ENCODE data around the gene SPATA18. TPM values are rescaled to one million over a fixed set of nuclear protein-coding genes. Genes with fewer than 3 reads are reported as not detected.

Gene SPATA18
- total RNA-seq, 8 experiments from 2014 or later: 4.0 to 50.3 (median 13.6) TPM

DNA sequence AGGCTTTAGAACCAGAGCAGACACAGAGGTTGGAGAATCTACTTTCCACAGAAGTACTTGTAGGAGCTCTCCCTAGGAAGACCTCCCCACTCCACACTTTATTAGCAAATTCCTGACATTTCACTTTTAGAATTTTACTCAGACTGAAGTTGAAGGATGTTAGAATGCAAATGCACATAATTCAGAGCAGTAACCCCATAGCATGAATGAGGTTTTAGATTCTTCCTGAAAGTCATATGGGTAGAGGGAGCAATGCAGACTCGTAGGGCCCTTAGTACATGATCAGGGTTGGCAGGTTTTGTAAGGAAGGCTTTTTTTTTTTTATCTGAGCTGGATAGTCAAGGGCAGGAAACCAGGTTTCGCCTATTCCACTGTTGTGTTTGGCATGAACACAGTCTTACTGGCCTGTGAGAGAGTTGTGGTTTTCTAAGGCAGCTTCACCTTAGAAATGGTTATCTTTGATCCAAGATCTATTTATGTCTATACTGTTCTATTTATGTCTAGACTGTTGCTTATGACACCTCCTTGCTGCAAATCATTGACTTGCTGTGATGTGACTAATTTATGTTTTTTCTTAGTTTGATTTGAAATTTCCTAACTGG, 48.9 kb downstream of the SPATA18 start:
- 0 to 100% (median 60%) methylated on average over 1 to 2 of the region's 2 CpGs; no CpG with 5 or more reads in 1 of the 10 experiments for WGBS, 10 experiments
- in situ Hi-C loops (cut with MboI; ENCODE audit: low pct_unique_long_range_greater_than_20kb in 2 of 9, low sequenced_read_pairs in 9 of 9, unreplicated experiment in 9 of 9): no loop called here
- peaks cover 0 to 4% of the 10 kb centered on the region in 2 donors for H3K4me1 ChIP-seq (replicated peaks in 1 of 2)
- H3K4me3 ChIP-seq: no peak overlapping the region
- H3K27ac ChIP-seq: no peak overlapping the region
- ATAC-seq (replicated peaks in 6 of 8): peak in 3 of 8 experiments; percentile 56 to 80 (median 72)

DNA sequence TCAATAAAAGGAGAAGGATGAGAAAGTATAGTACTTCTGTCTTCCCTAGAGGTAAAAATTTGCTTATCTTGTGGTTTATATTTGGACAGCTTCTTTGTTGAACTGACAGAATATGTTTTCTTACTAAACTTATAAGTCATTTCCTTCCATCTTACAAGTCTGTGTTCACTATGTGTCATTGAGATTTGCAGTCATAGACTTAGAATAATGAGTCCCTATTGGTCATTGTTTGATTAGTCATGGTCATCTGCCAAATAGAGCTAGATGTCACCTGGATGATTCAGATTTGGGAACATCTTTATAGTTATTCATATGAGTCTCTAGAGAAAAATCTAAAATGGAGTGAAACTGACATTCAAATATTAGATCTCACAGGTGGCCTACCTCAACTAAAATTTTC, 51.5 kb downstream of the SPATA18 start:
- ATAC-seq (replicated peaks in 6 of 8): peak in 1 of 8 experiments; percentile 20
- Histone ChIP-seq H3K27ac (no peak overlapping the region), H3K4me1 (replicated peaks in 1 of 2) (peaks cover 8 to 13% of the 10 kb centered on the region in 2 donors), H3K4me3 (no peak overlapping the region)
- in situ Hi-C loops (cut with MboI; ENCODE audit: low pct_unique_long_range_greater_than_20kb in 2 of 9, low sequenced_read_pairs in 9 of 9, unreplicated experiment in 9 of 9): no loop called here

DNA sequence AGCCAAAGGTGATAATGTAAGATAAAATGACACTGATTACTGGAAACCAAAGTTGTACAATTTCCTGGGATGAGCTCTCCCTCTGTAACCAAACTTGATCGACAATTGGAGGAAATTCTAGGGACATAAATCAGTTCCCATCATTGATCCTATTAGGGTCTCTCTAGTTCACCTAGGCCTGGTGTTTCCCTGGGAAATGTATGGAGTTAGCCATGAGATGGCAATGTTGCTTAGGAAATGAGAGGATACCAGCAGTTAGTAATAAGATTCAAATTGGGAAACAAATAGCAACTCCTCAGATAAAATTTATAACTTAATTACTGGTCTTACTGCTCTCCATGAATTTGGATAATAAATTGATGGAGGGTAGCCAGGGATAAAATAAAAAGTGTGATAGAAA, 52.2 kb downstream of the SPATA18 start:
- H3K4me3 ChIP-seq: no peak overlapping the region
- ATAC-seq (replicated peaks in 6 of 8): peak in 3 of 8 experiments; percentile 49 to 52 (median 50)
- in situ Hi-C loops (cut with MboI; ENCODE audit: low pct_unique_long_range_greater_than_20kb in 2 of 9, low sequenced_read_pairs in 9 of 9, unreplicated experiment in 9 of 9): no loop called here
- WGBS, 10 experiments: 0 to 56% (median 0%) methylated on average over 1 of the region's 1 CpG; no CpG with 5 or more reads in 5 of the 10 experiments
- peaks cover 8 to 13% of the 10 kb centered on the region in 2 donors for H3K4me1 ChIP-seq (replicated peaks in 1 of 2)
- no peak overlapping the region for H3K27ac ChIP-seq

DNA sequence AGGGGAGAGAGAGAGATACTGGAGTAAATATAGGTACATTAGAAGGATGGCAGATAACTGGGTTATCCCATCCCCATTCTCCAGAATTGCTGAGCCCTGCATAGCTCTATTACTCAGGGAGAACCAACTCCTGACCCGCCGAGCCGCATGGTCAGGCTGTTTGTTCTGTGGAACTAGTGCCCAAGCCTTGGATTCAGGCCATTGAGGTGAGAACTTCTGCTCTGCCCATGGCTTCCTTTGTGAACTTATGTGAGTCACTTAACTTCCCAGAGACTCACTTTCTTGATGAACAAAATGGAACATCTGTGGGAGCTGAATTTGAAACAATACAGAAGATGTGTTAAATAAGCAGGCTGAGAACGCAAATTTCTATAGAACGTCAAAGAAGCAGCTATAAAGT, 54.2 kb downstream of the SPATA18 start:
- in situ Hi-C loops (cut with MboI; ENCODE audit: low pct_unique_long_range_greater_than_20kb in 2 of 9, low sequenced_read_pairs in 9 of 9, unreplicated experiment in 9 of 9): no loop called here
- Histone ChIP-seq H3K27ac (no peak overlapping the region), H3K4me3 (no peak overlapping the region), H3K4me1 (replicated peaks in 1 of 2) (peaks cover 8 to 13% of the 10 kb centered on the region in 2 donors)
- WGBS, 10 experiments: 70 to 100% (median 95%) methylated on average over 2 to 5 of the region's 5 CpGs; no CpG with 5 or more reads in 3 of the 10 experiments
- ATAC-seq (replicated peaks in 6 of 8): no peak

DNA sequence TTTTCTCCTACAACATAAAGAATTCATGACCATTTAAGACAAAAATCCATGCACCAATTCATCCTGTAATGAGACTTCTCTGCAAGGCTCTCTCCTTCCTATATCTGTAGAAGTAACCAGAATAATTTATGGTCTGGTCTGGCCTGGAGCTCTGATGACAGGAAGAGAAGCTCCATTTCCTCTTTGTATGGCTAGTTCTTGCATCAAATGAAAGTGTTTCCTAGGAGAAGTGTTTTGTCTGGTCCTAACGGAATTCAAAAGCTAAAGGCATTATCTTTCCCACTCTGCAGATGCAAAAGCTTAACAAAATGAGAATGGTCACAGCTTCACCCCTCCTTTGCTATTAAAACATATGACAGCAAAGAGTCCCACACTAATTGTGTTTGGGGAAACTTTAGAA, 55.1 kb downstream of the SPATA18 start:
- WGBS, 10 experiments: 0 to 14% (median 0%) methylated on average over 1 of the region's 1 CpG; no CpG with 5 or more reads in 4 of the 10 experiments

GRCh38 chr4:52106660-52107059, 55.6 kb downstream of the SPATA18 start:
- Histone ChIP-seq H3K27ac (no peak overlapping the region), H3K4me1 (replicated peaks in 1 of 2) (peaks cover 8 to 13% of the 10 kb centered on the region in 2 donors), H3K4me3 (no peak overlapping the region)
- in situ Hi-C loops (cut with MboI; ENCODE audit: low pct_unique_long_range_greater_than_20kb in 2 of 9, low sequenced_read_pairs in 9 of 9, unreplicated experiment in 9 of 9): no loop called here
- 4 to 53% (median 11%) methylated on average over 3 to 5 of the region's 5 CpGs; no CpG with 5 or more reads in 1 of the 10 experiments for WGBS, 10 experiments
- ATAC-seq (replicated peaks in 6 of 8): peak; percentile 19 to 79 (median 54)

More for the DNA sequence above, 55.1 kb downstream of the SPATA18 start:
- peak in 5 of 8 experiments; percentile 76 to 89 (median 82) for ATAC-seq (replicated peaks in 6 of 8)
- Histone ChIP-seq H3K4me1 (replicated peaks in 1 of 2) (peaks cover 8 to 13% of the 10 kb centered on the region in 2 donors), H3K27ac (no peak overlapping the region), H3K4me3 (no peak overlapping the region)
- in situ Hi-C loops (cut with MboI; ENCODE audit: low pct_unique_long_range_greater_than_20kb in 2 of 9, low sequenced_read_pairs in 9 of 9, unreplicated experiment in 9 of 9): no loop called here

DNA sequence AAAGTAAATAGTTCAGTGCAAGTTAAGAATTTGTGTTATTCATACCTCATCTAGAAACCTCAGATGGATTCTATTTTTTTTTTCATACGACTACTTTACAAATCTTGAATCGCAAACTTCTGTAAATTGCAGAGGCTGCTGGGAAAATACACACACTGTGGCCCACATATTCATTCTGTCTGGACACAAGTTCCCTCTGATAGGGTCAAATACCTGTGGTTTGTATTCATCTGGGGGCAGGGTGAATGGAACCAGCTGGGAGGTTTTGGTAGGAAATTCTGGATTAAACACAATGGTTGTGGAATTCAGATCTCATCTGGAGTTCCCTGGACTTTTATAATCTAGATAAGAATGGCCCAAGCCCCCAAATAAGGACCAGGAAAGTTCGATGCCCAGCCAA, 56.2 kb downstream of the SPATA18 start:
- ATAC-seq (replicated peaks in 6 of 8): no peak
- in situ Hi-C loops (cut with MboI; ENCODE audit: low pct_unique_long_range_greater_than_20kb in 2 of 9, low sequenced_read_pairs in 9 of 9, unreplicated experiment in 9 of 9): no loop called here

GRCh38 chr4:52107745-52108144, 56.6 kb downstream of the SPATA18 start:
- 44 to 100% (median 94%) methylated on average over 1 of the region's 1 CpG; no CpG with 5 or more reads in 4 of the 10 experiments for WGBS, 10 experiments
- Histone ChIP-seq H3K27ac (no peak overlapping the region), H3K4me3 (no peak overlapping the region), H3K4me1 (replicated peaks in 1 of 2) (peaks cover 8 to 13% of the 10 kb centered on the region in 2 donors)
- in situ Hi-C loops (cut with MboI; ENCODE audit: low pct_unique_long_range_greater_than_20kb in 2 of 9, low sequenced_read_pairs in 9 of 9, unreplicated experiment in 9 of 9): no loop called here
- no peak for ATAC-seq (replicated peaks in 6 of 8)

More for the DNA sequence above, 56.2 kb downstream of the SPATA18 start:
- 8 to 100% (median 93%) methylated on average over 1 to 3 of the region's 3 CpGs; no CpG with 5 or more reads in 1 of the 10 experiments for WGBS, 10 experiments
- no peak overlapping the region for H3K27ac ChIP-seq
- H3K4me1 ChIP-seq (replicated peaks in 1 of 2): peaks cover 8 to 13% of the 10 kb centered on the region in 2 donors
- no peak overlapping the region for H3K4me3 ChIP-seq

- 33 to 100% (median 67%) methylated on average over 1 of the region's 1 CpG; no CpG with 5 or more reads in 7 of the 10 experiments for WGBS, 10 experiments
- peak in 2 of 8 experiments; percentile 18 to 24 for ATAC-seq (replicated peaks in 6 of 8)
- in situ Hi-C loops (cut with MboI; ENCODE audit: low pct_unique_long_range_greater_than_20kb in 2 of 9, low sequenced_read_pairs in 9 of 9, unreplicated experiment in 9 of 9): no loop called here
- Histone ChIP-seq H3K4me3 (no peak overlapping the region), H3K4me1 (replicated peaks in 1 of 2) (peaks cover 8 to 13% of the 10 kb centered on the region in 2 donors), H3K27ac (no peak overlapping the region)
Observed at GRCh38 chr4:52110171-52110570, 59.1 kb downstream of the SPATA18 start.

DNA sequence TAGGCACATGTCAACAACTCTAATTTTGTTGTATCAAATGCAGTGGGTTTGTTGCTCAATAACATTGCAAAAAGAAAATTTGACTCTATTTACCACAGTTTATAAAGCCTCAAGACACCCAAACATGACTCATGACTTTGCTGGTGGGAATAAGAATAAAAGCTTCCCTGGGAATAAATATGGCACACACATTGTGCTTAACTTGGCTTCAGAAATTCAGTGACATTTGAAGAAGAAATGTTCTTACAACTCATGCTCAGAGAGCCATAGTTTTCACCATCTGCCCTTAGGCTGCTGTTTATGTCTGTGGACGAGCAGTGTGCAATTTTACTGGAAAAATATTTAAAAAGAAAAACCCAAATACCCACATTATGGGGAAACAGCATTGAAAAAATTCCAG, 60.9 kb downstream of the SPATA18 start:
- Histone ChIP-seq H3K4me1 (replicated peaks in 1 of 2) (peaks cover 0 to under 1% of the 10 kb centered on the region in 2 donors), H3K4me3 (no peak overlapping the region), H3K27ac (no peak overlapping the region)
- ATAC-seq (replicated peaks in 6 of 8): no peak
- in situ Hi-C loops (cut with MboI; ENCODE audit: low pct_unique_long_range_greater_than_20kb in 2 of 9, low sequenced_read_pairs in 9 of 9, unreplicated experiment in 9 of 9): no loop called here
- 0 to 100% (median 71%) methylated on average over 1 of the region's 1 CpG; no CpG with 5 or more reads in 1 of the 10 experiments for WGBS, 10 experiments

DNA sequence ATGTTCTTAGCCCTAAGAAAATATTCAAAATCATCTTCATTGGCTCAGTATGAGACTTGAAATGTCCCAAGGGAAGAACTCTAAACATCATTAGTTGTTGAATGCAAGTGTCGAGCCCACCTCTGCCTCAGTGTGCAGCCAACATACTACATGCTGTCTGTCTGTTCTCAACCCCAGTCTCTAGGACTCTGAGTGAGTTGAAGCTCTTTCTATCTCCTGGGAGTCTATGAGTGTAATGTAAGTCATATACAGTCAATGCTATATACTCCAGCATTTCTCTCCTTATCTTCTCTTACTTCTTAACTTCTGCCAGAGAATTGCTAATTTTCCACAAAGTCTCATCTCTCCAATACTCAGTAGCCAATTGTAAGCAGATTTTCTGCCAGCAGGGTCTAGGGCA, 61.3 kb downstream of the SPATA18 start:
- Histone ChIP-seq H3K27ac (no peak overlapping the region), H3K4me1 (replicated peaks in 1 of 2) (no peaks in the 10 kb centered on the region), H3K4me3 (no peak overlapping the region)
- no peak for ATAC-seq (replicated peaks in 6 of 8)
- WGBS, 10 experiments: 20 to 100% (median 78%) methylated on average over 1 of the region's 1 CpG; no CpG with 5 or more reads in 4 of the 10 experiments
- in situ Hi-C loops (cut with MboI; ENCODE audit: low pct_unique_long_range_greater_than_20kb in 2 of 9, low sequenced_read_pairs in 9 of 9, unreplicated experiment in 9 of 9): no loop called here

GRCh38 chr4:52116641-52117040, 65.5 kb downstream of the SPATA18 start:
- WGBS, 10 experiments: 22 to 100% (median 100%) methylated on average over 1 to 2 of the region's 2 CpGs; no CpG with 5 or more reads in 3 of the 10 experiments
- in situ Hi-C loops (cut with MboI; ENCODE audit: low pct_unique_long_range_greater_than_20kb in 2 of 9, low sequenced_read_pairs in 9 of 9, unreplicated experiment in 9 of 9): no loop called here
- no peak for ATAC-seq (replicated peaks in 6 of 8)
- no peaks in the 10 kb centered on the region for H3K4me1 ChIP-seq (replicated peaks in 1 of 2)
- no peak overlapping the region for H3K4me3 ChIP-seq
- no peak overlapping the region for H3K27ac ChIP-seq

- 0 to 92% (median 75%) methylated on average over 1 to 3 of the region's 3 CpGs; no CpG with 5 or more reads in 1 of the 10 experiments for WGBS, 10 experiments
- in situ Hi-C loops (cut with MboI; ENCODE audit: low pct_unique_long_range_greater_than_20kb in 2 of 9, low sequenced_read_pairs in 9 of 9, unreplicated experiment in 9 of 9): no loop called here
- Histone ChIP-seq H3K4me3 (no peak overlapping the region), H3K4me1 (replicated peaks in 1 of 2) (peaks cover 4 to 12% of the 10 kb centered on the region in 2 donors), H3K27ac (no peak overlapping the region)
- ATAC-seq (replicated peaks in 6 of 8): no peak
Observed at GRCh38 chr4:52126226-52126625, 75.1 kb downstream of the SPATA18 start.

Data from motor neuron (in vitro differentiated cells).